HEK293T (cell line): ENCODE data around the gene TSPAN9.

ENCODE experiments used
- FOXA1 ChIP-seq: fragments of 450-650 bp; IDR thresholded peaks from 2 replicates; pipeline ENCODE4 v1.6.1; 2016; ENCODE audit warnings: mild to moderate bottlenecking
- NFRKB ChIP-seq: fragments of 450-650 bp; IDR thresholded peaks from 2 replicates; pipeline ENCODE4 v1.6.1; 2016; ENCODE audit warnings: mild to moderate bottlenecking, moderate library complexity

- TF ChIP-seq NFRKB, result no peak
- TF ChIP-seq FOXA1, result no peak
These were observed 230.2 kb downstream of the TSPAN9 start for GRCh38 chr12:3307389-3307788.
